ENCODE measurements around the gene ZBTB17.

DNA sequence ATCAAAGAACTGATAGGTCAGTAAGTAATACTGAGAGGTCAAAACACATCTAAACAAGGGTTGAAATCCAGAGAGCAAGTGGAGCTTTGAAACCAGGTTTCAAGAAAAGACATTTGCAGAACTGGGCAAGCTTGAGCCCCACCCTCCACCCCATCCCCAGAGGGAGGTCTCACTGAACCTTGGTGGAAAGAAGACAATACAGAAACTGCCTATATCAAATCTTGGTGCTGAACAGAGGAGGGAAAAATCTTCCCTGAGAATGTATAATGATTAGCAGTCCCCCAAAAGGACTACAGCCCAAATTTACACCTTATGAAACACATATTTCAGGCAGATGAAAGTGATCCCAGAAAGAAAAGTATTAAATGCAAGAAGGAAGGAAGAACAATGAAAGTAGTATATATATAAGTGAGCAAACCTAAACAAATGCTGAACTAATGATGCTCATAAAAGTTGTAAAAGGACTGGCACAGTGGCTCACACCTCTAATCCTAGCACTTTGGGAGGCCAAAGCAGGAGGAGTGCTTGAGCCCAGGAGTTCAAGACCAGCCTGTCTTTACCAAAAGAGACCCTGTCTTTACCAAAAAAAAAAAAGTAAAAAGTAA lies 12.4 kb downstream of the ZBTB17 start:
- TF ChIP-seq, protein P1, sequence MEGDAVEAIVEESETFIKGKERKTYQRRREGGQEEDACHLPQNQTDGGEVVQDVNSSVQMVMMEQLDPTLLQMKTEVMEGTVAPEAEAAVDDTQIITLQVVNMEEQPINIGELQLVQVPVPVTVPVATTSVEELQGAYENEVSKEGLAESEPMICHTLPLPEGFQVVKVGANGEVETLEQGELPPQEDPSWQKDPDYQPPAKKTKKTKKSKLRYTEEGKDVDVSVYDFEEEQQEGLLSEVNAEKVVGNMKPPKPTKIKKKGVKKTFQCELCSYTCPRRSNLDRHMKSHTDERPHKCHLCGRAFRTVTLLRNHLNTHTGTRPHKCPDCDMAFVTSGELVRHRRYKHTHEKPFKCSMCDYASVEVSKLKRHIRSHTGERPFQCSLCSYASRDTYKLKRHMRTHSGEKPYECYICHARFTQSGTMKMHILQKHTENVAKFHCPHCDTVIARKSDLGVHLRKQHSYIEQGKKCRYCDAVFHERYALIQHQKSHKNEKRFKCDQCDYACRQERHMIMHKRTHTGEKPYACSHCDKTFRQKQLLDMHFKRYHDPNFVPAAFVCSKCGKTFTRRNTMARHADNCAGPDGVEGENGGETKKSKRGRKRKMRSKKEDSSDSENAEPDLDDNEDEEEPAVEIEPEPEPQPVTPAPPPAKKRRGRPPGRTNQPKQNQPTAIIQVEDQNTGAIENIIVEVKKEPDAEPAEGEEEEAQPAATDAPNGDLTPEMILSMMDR (IDR thresholded peaks at IDR 0.05; ENCODE audit: low read depth, low read length, poor library complexity, severe bottlenecking), result no peak
- TF ChIP-seq EZH2phosphoT487 (IDR thresholded peaks at IDR 0.05; ENCODE audit: borderline replicate concordance, low read length), result no peak

Measured in DOHH2 (cell line).